ENCODE data around the gene CST1. TPM values are rescaled to one million over a fixed set of nuclear protein-coding genes. Genes with fewer than 3 reads are reported as not detected.
"Not testable (repeated sequence)": the region's sequence is repeated elsewhere in the genome, so short reads cannot be mapped to it uniquely, and the experiment has no call there.

Gene CST1
- total RNA-seq, 1 donor from 2014 or later: not detected

- no peaks in the 10 kb centered on the region for H3K27me3 ChIP-seq (ENCODE audit: control insufficient read depth, insufficient read depth, low read length)
- no peak overlapping the region for H3K4me3 ChIP-seq (ENCODE audit: low read depth, low read length)
- no peak for DNase-seq (ENCODE audit: low read depth)
- no peaks in the 10 kb centered on the region for H3K36me3 ChIP-seq (ENCODE audit: control insufficient read depth, insufficient read depth, low read length)
- TF ChIP-seq CTCF (IDR thresholded peaks at IDR 0.05; ENCODE audit: insufficient read depth, low read length, poor library complexity, severe bottlenecking): no peak
Observed at GRCh38 chr20:23752481-23753193, 1.9 kb upstream of the CST1 start.

GRCh38 chr20:23752019-23752418, 1.3 kb upstream of the CST1 start:
- Histone ChIP-seq H3K4me3 (ENCODE audit: low read depth, low read length) (no peak overlapping the region), H3K27me3 (ENCODE audit: control insufficient read depth, insufficient read depth, low read length) (no peaks in the 10 kb centered on the region), H3K36me3 (ENCODE audit: control insufficient read depth, insufficient read depth, low read length) (no peaks in the 10 kb centered on the region)
- DNase-seq (ENCODE audit: low read depth): no peak
- no peak for TF ChIP-seq CTCF (IDR thresholded peaks at IDR 0.05; ENCODE audit: insufficient read depth, low read length, poor library complexity, severe bottlenecking)

- no peak for DNase-seq (ENCODE audit: low read depth)
- Histone ChIP-seq H3K27me3 (ENCODE audit: control insufficient read depth, insufficient read depth, low read length) (no peaks in the 10 kb centered on the region), H3K4me3 (ENCODE audit: low read depth, low read length) (no peak overlapping the region), H3K36me3 (ENCODE audit: control insufficient read depth, insufficient read depth, low read length) (no peaks in the 10 kb centered on the region)
- no peak for TF ChIP-seq CTCF (IDR thresholded peaks at IDR 0.05; ENCODE audit: insufficient read depth, low read length, poor library complexity, severe bottlenecking)
Observed at GRCh38 chr20:23749746-23750145, 989 bp downstream of the CST1 start.

GRCh38 chr20:23748975-23749374, 1.8 kb downstream of the CST1 start:
- H3K27me3 ChIP-seq (ENCODE audit: control insufficient read depth, insufficient read depth, low read length); H3K4me3 ChIP-seq (ENCODE audit: low read depth, low read length); DNase-seq (ENCODE audit: low read depth); H3K36me3 ChIP-seq (ENCODE audit: control insufficient read depth, insufficient read depth, low read length): not testable (repeated sequence)

GRCh38 chr20:23747551-23747950, 3.2 kb downstream of the CST1 start:
- not testable (repeated sequence) for DNase-seq (ENCODE audit: low read depth); H3K27me3 ChIP-seq (ENCODE audit: control insufficient read depth, insufficient read depth, low read length); H3K4me3 ChIP-seq (ENCODE audit: low read depth, low read length)

GRCh38 chr20:23747092-23747491, 3.6 kb downstream of the CST1 start:
- H3K36me3 ChIP-seq (ENCODE audit: control insufficient read depth, insufficient read depth, low read length); H3K4me3 ChIP-seq (ENCODE audit: low read depth, low read length); H3K27me3 ChIP-seq (ENCODE audit: control insufficient read depth, insufficient read depth, low read length); DNase-seq (ENCODE audit: low read depth): not testable (repeated sequence)

More at GRCh38 chr20:23747551-23747950, 3.2 kb downstream of the CST1 start:
- H3K36me3 ChIP-seq (ENCODE audit: control insufficient read depth, insufficient read depth, low read length): not testable (repeated sequence)

GRCh38 chr20:23746321-23746720, 4.4 kb downstream of the CST1 start:
- no peak for DNase-seq (ENCODE audit: low read depth)
- no peaks in the 10 kb centered on the region for H3K36me3 ChIP-seq (ENCODE audit: control insufficient read depth, insufficient read depth, low read length)
- TF ChIP-seq CTCF (IDR thresholded peaks at IDR 0.05; ENCODE audit: insufficient read depth, low read length, poor library complexity, severe bottlenecking): no peak
- no peaks in the 10 kb centered on the region for H3K27me3 ChIP-seq (ENCODE audit: control insufficient read depth, insufficient read depth, low read length)
- no peak overlapping the region for H3K4me3 ChIP-seq (ENCODE audit: low read depth, low read length)

Measured in kidney epithelial cell (primary cell).